HAP-1 (cell line): ENCODE measurements around the gene RAB2B.

Experiments used
- DNase-seq, 2 experiments: peaks; one replicate each; pipeline ENCODE4 v3.0.0-alpha.2; 2016 to 2020; ENCODE audit warnings: low spot score in 2 of 2
- H3K27me3 ChIP-seq: fragments of 250-450 bp; sonication (Bioruptor Pico); 2 replicates; pipeline ENCODE4 v1.5.1; 2020; ENCODE audit warnings: low read depth, mild to moderate bottlenecking, moderate library complexity
- H3K36me3 ChIP-seq: fragments of 250-450 bp; sonication (Bioruptor Pico); replicated peaks from 2 replicates; pipeline ENCODE4 v1.5.1; 2020; ENCODE audit warnings: mild to moderate bottlenecking
- H3K4me1 ChIP-seq: fragments of 250-450 bp; sonication (Bioruptor Pico); 2 replicates; pipeline ENCODE4 v1.5.1; 2020; ENCODE audit warnings: mild to moderate bottlenecking
- H3K4me3 ChIP-seq: fragments of 250-450 bp; sonication (Bioruptor Pico); 2 replicates; pipeline ENCODE4 v1.5.1; 2020; ENCODE audit warnings: mild to moderate bottlenecking, moderate library complexity
- H3K9me3 ChIP-seq: fragments of 250-450 bp; sonication (Bioruptor Pico); 2 replicates; pipeline ENCODE4 v1.5.1; 2020; ENCODE audit warnings: mild to moderate bottlenecking, moderate library complexity
- in situ Hi-C: fragments of 300-500 bp; cut with MboI; formaldehyde crosslinking; loops from 3 replicates; pipeline ENCODE4 v1.14.3; 2020; ENCODE audit warnings: low sequenced_read_pairs, inconsistent platforms, mixed read lengths

The RAB2B gene

DNA sequence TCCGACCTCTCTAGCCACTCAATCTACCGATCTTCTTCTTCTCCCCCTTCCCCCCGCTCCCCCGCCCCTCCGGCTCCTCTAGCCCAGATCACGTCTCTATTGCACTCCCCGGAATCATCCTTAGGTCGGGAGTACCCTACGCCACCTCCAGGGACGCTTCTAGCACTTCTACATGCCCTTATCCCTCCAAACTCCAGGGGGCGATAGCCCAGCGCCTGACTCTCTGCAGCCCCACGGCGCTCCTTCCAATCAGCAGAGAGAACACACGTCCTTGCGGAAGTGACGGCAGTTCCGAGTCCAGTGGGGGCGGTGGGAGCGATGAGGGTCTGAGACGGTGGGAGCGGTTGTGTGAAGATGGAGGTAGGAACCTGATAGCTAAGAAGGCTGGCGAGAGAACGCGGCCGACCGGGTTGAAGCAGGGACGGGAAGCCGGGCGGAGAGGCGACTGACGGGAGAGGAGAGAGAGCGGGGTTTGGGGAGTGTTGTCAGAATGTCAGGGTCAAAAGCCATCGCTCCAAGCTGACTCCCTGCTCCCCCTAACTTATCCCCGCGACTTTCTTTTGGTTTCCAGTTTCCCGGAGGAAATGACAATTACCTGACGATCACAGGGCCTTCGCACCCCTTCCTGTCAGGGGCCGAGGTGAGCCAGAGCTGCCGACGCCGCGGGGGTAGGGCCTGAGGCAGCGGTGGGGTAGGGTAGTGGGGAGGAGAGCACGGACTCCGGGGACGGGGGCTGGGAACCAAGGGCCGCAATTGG is at the start of gene RAB2B, which contains the start of gene TOX4:
RAB2B (minus strand) TSS at position 35 of the 757 bp plus-strand sequence. CDS start 87 bp downstream, outside the sequence.
TOX4 (plus strand) TSS at position 271 of the 757 bp plus-strand sequence; CDS start at position 355, 84 bp downstream.
- peaks cover 2% of the 10 kb centered on the region; the same call in 1 of the 2 replicates for H3K4me1 ChIP-seq
- peak; percentile 98 for DNase-seq
- peaks cover 10% of the 10 kb centered on the region for H3K36me3 ChIP-seq
- H3K27me3 ChIP-seq = no peaks in the 10 kb centered on the region
- H3K4me3 ChIP-seq = peak within 1 kb of the TSS; percentile 77
- H3K9me3 ChIP-seq = no peaks in the 10 kb centered on the region
- in situ Hi-C loops = no loop called here

GRCh38 chr14:21525962-21526671 is 49.4 kb upstream of the RAB2B start, which contains the start of gene SALL2:
Gene SALL2 (minus strand): TSS chr14:21526346. CDS start chr14:21526127, 219 bp downstream.
- DNase-seq = peak; percentile 92 to 96
- Histone ChIP-seq H3K4me1 (peaks cover 23% of the 10 kb centered on the region), H3K27me3 (no peaks in the 10 kb centered on the region), H3K4me3 (peak within 1 kb of the TSS; percentile 70), H3K9me3 (no peaks in the 10 kb centered on the region), H3K36me3 (peaks cover 14% of the 10 kb centered on the region)
- in situ Hi-C loops = no loop called here

DNA sequence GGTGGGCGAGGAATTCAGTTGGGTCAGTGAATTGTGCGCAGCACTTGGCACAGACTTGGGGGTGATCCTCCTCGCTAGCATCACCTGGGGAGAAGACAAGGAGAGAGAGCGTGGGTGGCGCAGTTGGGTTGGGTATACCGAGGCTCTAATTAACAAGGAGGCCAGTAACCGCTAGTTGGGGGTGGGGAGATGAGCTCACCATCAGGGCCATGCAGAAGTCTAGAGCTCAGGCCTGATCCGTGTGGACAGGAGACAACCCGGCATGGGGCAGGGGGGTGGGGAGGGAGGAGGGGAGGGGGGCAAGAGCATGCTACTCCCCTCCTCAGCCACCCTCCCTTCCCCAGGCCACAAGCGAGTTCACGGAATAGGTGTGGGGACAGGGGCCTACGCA is 48.8 kb upstream of the RAB2B start:
- in situ Hi-C loops = no loop called here
- H3K36me3 ChIP-seq = peaks cover 14% of the 10 kb centered on the region
- peak overlapping the region; percentile 70 for H3K4me3 ChIP-seq
- H3K27me3 ChIP-seq = no peaks in the 10 kb centered on the region
- peaks cover 23% of the 10 kb centered on the region for H3K4me1 ChIP-seq
- DNase-seq = peak in 1 of 2 experiments; percentile 35
- no peaks in the 10 kb centered on the region for H3K9me3 ChIP-seq

DNA sequence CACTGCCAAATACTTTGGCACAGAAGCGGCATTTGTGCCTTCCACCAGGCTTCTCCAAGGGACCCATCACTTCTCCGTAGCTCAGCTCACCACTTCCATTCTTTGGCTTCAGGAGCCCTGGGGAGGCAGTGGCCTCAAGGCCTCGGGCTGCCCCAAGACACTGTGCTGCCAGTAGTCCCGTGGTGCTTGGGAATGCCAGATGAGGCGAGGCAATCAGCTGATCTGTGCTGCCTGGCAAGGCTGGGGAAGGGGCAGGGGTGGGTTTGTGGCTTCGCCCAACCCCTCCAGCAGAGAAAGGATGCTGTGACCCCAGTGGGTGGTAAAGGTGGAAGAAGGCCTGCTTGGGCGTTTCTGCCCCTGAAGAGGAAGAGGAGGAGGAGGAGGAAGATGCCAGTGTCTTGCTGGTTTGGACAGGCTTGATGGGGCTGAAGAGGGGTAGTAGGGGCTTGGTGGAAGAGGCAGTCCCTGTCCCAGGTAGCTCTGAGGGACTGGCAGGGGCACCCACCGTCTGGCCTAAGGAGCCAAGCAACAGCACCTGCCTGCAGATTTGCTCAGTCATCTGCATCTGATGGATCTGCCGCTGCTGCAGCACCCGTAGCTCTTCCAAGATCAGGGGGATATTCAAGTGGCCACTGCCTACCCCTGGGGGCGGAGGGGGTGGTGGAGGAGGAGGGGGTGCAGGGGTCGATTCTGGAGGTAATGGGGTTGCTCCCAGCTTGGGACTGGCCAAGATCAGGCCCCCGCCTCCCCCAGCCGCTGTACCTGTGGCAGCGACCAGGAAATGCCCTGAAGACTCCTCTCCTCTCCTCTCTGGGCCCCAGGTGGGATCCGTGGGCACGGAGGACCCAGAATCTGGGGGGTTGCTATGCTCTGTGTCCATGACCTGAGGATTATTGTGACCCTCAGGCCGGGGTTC is 48.1 kb upstream of the RAB2B start:
- Histone ChIP-seq H3K4me3 (peak overlapping the region; percentile 70), H3K36me3 (peaks cover 14% of the 10 kb centered on the region), H3K4me1 (peaks cover 23% of the 10 kb centered on the region)

GRCh38 chr14:21523203-21523602 is 46.4 kb upstream of the RAB2B start:
- H3K36me3 ChIP-seq = peaks cover 14% of the 10 kb centered on the region
- no peak for DNase-seq
- no peaks in the 10 kb centered on the region for H3K27me3 ChIP-seq
- no peaks in the 10 kb centered on the region for H3K9me3 ChIP-seq
- no peak overlapping the region for H3K4me3 ChIP-seq
- in situ Hi-C loops = no loop called here
- H3K4me1 ChIP-seq = peaks cover 15% of the 10 kb centered on the region

More for the DNA sequence above, 48.1 kb upstream of the RAB2B start:
- Histone ChIP-seq H3K27me3 (no peaks in the 10 kb centered on the region), H3K9me3 (no peaks in the 10 kb centered on the region)
- in situ Hi-C loops = no loop called here
- DNase-seq = no peak

- in situ Hi-C loops = no loop called here
- no peak overlapping the region for H3K4me3 ChIP-seq
- H3K36me3 ChIP-seq = peaks cover 14% of the 10 kb centered on the region
- no peaks in the 10 kb centered on the region for H3K27me3 ChIP-seq
- no peak for DNase-seq
- peaks cover 4% of the 10 kb centered on the region for H3K4me1 ChIP-seq
- H3K9me3 ChIP-seq = no peaks in the 10 kb centered on the region
Measured at GRCh38 chr14:21521501-21521900, 44.7 kb upstream of the RAB2B start.

DNA sequence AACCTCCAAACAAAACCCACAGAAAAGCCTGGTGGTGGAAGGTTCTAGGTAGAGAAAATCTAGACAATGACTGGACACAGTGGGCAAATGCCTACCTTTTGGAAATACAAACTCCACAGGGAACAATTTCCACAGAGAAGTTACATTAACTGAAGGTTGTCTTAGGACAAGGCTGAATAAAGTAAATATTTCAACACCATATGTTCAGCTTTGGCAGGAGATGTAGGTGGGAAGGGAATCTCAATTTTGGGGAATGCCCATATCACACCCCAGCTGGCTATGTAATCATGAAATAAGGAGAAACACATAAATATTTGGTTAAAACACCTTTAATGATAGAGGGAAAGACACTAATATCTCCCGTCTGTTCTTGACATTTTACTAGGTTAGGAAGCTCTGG is 44.0 kb upstream of the RAB2B start:
- H3K4me1 ChIP-seq = peaks cover 3% of the 10 kb centered on the region; the same call in 1 of the 2 replicates
- in situ Hi-C loops = no loop called here
- peaks cover 14% of the 10 kb centered on the region for H3K36me3 ChIP-seq
- no peaks in the 10 kb centered on the region for H3K9me3 ChIP-seq
- DNase-seq = no peak
- H3K4me3 ChIP-seq = no peak overlapping the region
- no peaks in the 10 kb centered on the region for H3K27me3 ChIP-seq

DNA sequence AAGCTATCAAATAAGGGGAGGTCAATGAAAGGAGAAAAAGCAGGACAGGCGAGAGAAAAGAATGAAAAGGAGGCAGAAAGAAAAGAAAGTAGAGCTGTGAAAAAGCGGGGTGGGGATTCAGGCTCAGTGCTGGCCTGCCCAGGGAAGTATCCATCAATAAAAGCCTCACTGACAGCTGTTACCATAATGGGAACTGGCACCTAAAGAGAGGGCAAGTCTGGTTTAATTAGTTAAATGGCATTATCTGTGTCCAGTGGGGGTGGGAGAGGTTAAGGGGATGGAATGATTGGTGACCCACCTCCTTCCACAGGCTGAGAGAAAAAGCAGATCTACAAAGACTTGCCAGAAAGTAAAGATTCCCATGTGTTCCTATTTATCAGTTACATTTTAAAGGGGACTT is 42.0 kb upstream of the RAB2B start:
- H3K36me3 ChIP-seq = peaks cover 5% of the 10 kb centered on the region; the same call in 1 of the 2 replicates
- no peak overlapping the region for H3K4me3 ChIP-seq
- DNase-seq = no peak
- no peaks in the 10 kb centered on the region for H3K9me3 ChIP-seq
- in situ Hi-C loops = no loop called here
- H3K27me3 ChIP-seq = no peaks in the 10 kb centered on the region
- peaks cover 2% of the 10 kb centered on the region; the same call in 1 of the 2 replicates for H3K4me1 ChIP-seq

- Histone ChIP-seq H3K9me3 (no peaks in the 10 kb centered on the region), H3K27me3 (no peaks in the 10 kb centered on the region), H3K36me3 (no peaks in the 10 kb centered on the region; the same call in 1 of the 2 replicates), H3K4me1 (peaks cover 18% of the 10 kb centered on the region), H3K4me3 (no peak overlapping the region)
- DNase-seq = no peak
- in situ Hi-C loops = loop anchor here (5.0 kb wide), 1 partner anchor 38 kb away; no protein-coding TSS in a partner anchor
Measured at GRCh38 chr14:21514341-21514740, 37.6 kb upstream of the RAB2B start.

- in situ Hi-C loops = loop anchor here (5.0 kb wide), 1 partner anchor 41 kb away; no protein-coding TSS in a partner anchor
- no peaks in the 10 kb centered on the region for H3K27me3 ChIP-seq
- peaks cover 18% of the 10 kb centered on the region for H3K4me1 ChIP-seq
- peaks cover 16% of the 10 kb centered on the region for H3K36me3 ChIP-seq
- DNase-seq = peak; percentile 96 to 99
- peak within 1 kb of the TSS; percentile 86 for H3K4me3 ChIP-seq
- no peaks in the 10 kb centered on the region for H3K9me3 ChIP-seq
Measured at GRCh38 chr14:21510735-21511657, 34.2 kb upstream of the RAB2B start, which contains the start of gene METTL3. Gene METTL3 (minus strand): TSS chr14:21511340. CDS start chr14:21511223, 117 bp downstream.

DNA sequence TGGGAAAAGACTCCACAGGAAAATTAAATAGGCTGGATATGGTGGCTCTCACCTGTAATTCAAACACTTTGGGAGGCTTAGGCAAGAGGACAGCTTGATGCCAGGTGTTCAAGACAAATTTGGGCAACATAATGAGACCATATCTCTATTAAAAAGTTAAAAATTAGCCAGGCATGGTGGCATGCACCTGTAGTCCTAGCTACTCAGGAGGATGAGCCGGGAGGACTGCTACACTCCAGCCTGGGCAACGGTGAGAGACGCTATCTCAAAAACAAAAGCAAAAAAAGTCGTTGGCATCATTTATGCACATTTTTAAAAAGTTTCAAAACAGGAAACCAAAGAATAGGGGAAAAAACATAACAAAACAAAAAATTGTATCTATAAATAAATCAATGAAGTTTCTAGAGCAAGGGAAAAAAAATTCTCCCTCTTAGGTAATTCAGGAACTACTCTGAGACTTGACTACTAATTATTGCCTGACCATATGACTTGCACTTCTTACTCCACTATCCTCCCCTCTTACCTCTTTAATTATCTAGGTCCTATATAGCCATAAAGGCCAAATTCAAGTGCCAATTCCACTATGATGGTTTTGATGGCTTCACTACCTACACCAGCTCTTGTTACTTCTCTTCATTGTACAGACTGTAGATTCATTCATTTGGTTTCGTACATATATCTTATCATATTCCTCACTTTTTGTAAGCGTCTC is 32.8 kb upstream of the RAB2B start:
- in situ Hi-C loops = loop anchor here (5.0 kb wide), 1 partner anchor 43 kb away; no protein-coding TSS in a partner anchor
- H3K9me3 ChIP-seq = no peaks in the 10 kb centered on the region
- DNase-seq = no peak
- peaks cover 16% of the 10 kb centered on the region for H3K36me3 ChIP-seq
- peak overlapping the region; percentile 86 for H3K4me3 ChIP-seq
- H3K27me3 ChIP-seq = no peaks in the 10 kb centered on the region
- peaks cover 18% of the 10 kb centered on the region for H3K4me1 ChIP-seq

DNA sequence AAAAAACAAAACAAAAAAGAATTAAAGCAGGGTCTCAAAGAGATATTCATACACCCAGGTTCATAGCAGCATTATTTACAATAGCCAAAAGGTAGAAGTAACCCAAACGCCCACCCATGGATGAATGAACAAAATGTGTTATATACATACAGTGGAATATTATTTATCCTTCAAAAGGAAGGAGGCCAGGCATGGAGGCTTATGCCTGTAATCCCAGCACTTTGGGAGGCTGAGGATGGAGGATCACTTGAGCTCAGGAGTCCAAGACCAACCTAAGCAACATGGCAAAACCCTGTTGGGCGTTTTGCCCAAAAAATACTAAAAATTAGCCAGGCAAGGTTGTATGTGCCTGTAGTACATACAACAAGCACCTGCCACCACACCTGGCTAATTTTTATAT is 29.8 kb upstream of the RAB2B start:
- DNase-seq = no peak
- peaks cover 10% of the 10 kb centered on the region for H3K4me1 ChIP-seq
- H3K27me3 ChIP-seq = no peaks in the 10 kb centered on the region
- no peak overlapping the region for H3K4me3 ChIP-seq
- in situ Hi-C loops = no loop called here
- peaks cover 38% of the 10 kb centered on the region for H3K36me3 ChIP-seq
- no peaks in the 10 kb centered on the region for H3K9me3 ChIP-seq
